Measurements from ENCODE around the gene PCDH15. TPM values are rescaled to one million over a fixed set of nuclear protein-coding genes. Genes with fewer than 3 reads are reported as not detected.

The PCDH15 gene
- polyA plus RNA-seq, 1 experiment, result not detected

DNA sequence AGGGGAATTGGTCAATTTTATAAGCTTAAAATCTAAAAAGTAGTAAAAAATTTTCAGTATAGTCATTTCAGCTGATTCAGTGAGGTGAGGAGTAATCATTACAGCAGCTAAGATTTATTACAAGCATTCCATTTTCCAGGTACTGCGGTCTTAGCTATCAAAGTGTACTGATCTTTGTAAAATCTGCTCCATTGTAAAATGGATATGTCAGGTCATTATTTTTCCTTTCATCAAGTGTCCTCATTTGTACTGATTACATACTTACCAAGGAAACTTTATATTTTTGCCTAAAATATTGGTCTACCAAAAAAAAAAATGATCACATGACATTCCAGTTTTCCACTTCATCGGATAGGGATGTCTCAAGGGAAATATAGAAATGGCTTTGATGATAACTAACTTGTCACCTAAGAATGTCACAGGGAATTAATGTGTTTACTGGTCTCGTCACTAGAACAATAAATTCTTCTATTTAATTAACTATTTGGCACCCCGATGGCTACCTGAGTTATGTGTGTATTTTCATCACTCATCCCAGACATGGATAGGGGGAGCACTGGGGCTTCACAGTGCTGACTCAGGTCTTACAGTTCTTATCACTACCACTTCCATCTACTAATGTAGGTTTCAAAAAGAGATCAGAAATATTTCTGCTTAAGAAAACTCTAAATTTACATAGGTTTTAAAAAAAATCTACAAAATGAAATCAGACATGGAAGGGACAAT lies 948.4 kb downstream of the PCDH15 start:
- TF ChIP-seq, protein P1, sequence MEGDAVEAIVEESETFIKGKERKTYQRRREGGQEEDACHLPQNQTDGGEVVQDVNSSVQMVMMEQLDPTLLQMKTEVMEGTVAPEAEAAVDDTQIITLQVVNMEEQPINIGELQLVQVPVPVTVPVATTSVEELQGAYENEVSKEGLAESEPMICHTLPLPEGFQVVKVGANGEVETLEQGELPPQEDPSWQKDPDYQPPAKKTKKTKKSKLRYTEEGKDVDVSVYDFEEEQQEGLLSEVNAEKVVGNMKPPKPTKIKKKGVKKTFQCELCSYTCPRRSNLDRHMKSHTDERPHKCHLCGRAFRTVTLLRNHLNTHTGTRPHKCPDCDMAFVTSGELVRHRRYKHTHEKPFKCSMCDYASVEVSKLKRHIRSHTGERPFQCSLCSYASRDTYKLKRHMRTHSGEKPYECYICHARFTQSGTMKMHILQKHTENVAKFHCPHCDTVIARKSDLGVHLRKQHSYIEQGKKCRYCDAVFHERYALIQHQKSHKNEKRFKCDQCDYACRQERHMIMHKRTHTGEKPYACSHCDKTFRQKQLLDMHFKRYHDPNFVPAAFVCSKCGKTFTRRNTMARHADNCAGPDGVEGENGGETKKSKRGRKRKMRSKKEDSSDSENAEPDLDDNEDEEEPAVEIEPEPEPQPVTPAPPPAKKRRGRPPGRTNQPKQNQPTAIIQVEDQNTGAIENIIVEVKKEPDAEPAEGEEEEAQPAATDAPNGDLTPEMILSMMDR (IDR thresholded peaks at IDR 0.05; ENCODE audit: low read depth, low read length), result no peak
- CTCF ChIA-PET, result no interaction called here
- DNase-seq (ENCODE audit: low read depth, low spot score), result no peak
- Histone ChIP-seq H3K9me3 (ENCODE audit: control insufficient read depth, insufficient read depth, low read length) (no peaks in the 10 kb centered on the region), H3K27ac (ENCODE audit: low read depth, low read length) (no peak overlapping the region), H3K27me3 (ENCODE audit: control insufficient read depth, insufficient read depth, low read length) (no peaks in the 10 kb centered on the region), H3K4me3 (ENCODE audit: low read depth, low read length) (no peak overlapping the region)
- POLR2A ChIA-PET, result no interaction called here

DNA sequence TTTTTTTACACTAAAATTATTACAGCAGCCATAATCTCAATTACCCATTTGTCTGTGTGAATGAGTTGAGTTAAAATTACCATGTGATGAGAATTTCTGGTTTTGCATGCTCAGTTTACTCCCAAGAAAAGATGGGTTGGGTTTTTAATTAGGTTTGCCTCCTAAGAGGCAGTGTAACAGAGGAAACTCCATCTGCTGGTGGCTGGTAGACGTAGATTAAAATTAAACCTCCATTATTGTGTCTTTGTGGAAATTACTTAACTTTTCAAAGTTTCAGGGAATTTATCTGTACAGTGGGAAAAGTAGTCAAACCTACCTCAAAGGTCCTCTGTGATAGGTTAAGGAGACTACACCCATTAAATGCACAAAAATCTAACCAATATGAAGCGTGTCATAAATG lies 954.2 kb downstream of the PCDH15 start:
- TF ChIP-seq, protein P1 (IDR thresholded peaks at IDR 0.05; ENCODE audit: low read depth, low read length), result peak; percentile 25
- no peaks in the 10 kb centered on the region for H3K9me3 ChIP-seq (ENCODE audit: control insufficient read depth, insufficient read depth, low read length)
- no peaks in the 10 kb centered on the region for H3K27me3 ChIP-seq (ENCODE audit: control insufficient read depth, insufficient read depth, low read length)
- ChIA-PET CTCF (no interaction called here), POLR2A (no interaction called here)
- H3K27ac ChIP-seq (ENCODE audit: low read depth, low read length), result no peak overlapping the region
- no peak overlapping the region for H3K4me3 ChIP-seq (ENCODE audit: low read depth, low read length)
- DNase-seq (ENCODE audit: low read depth, low spot score), result no peak

DNA sequence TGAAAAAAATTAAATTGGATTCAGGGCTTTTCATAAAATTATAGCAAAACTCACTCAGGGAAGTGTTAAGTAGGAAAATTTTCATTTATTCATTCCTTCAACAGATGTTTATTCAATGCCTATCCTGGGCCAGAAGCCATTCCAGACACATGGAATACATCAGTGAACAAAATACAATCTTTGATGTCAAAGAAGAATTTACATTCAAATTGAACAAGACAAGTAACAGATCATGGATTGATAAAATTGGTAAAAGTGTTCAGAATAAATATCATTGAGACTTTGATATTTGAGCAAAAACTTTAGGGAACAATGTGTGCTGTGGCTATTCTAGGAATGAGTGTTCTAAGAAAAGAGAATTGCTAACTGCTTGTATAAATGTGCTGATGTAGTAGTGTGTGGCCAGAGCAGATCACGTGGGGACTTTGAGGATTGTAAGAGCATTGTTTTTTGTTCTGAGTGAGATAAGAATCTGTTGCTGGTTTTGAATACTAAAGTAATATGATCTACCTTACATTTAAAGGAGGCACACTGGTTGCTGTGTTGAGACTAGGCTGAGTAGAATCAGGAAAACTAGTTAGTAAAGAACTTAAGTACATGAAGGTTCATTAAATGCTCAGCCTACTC lies 957.2 kb downstream of the PCDH15 start:
- Histone ChIP-seq H3K9me3 (ENCODE audit: control insufficient read depth, insufficient read depth, low read length) (no peaks in the 10 kb centered on the region), H3K27ac (ENCODE audit: low read depth, low read length) (no peak overlapping the region), H3K27me3 (ENCODE audit: control insufficient read depth, insufficient read depth, low read length) (no peaks in the 10 kb centered on the region), H3K4me3 (ENCODE audit: low read depth, low read length) (no peak overlapping the region)
- ChIA-PET CTCF (no interaction called here), POLR2A (no interaction called here)
- DNase-seq (ENCODE audit: low read depth, low spot score), result no peak
- TF ChIP-seq, protein P1 (IDR thresholded peaks at IDR 0.05; ENCODE audit: low read depth, low read length), result no peak

DNA sequence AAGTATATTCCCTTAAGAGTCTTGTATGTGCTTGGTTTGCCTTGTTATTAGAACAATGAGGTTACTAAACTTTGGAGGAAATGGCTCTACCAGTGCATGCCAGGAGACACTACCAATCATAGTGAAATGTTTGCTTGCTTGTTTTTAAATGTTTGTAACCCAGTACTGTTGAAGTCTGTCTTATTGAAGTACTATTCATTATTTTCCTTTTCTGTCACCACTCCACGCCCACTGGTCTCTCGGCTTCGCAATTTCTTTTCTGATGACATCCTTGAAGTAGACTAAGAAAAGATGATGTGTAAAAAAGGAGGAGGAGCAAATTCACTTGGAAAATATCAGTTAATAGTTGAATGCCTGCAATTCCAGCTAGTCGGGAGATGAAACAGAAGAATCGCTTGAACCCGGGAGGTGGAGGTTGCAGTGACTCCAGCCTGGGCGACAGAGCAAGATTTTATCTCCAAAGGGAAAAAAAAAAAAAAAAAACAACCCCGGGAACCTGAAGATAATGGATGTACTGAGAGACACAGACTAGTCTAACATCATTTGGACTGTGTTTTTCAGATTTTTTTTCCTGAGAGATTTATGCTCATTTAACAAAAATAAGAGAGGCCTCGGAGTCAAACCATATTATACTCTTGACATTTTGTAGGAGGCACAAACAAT lies 959.4 kb downstream of the PCDH15 start:
- ChIA-PET POLR2A (no interaction called here), CTCF (no interaction called here)
- Histone ChIP-seq H3K9me3 (ENCODE audit: control insufficient read depth, insufficient read depth, low read length) (no peaks in the 10 kb centered on the region), H3K27ac (ENCODE audit: low read depth, low read length) (no peak overlapping the region), H3K27me3 (ENCODE audit: control insufficient read depth, insufficient read depth, low read length) (no peaks in the 10 kb centered on the region), H3K4me3 (ENCODE audit: low read depth, low read length) (no peak overlapping the region)
- DNase-seq (ENCODE audit: low read depth, low spot score), result no peak
- TF ChIP-seq, protein P1 (IDR thresholded peaks at IDR 0.05; ENCODE audit: low read depth, low read length), result no peak

DNA sequence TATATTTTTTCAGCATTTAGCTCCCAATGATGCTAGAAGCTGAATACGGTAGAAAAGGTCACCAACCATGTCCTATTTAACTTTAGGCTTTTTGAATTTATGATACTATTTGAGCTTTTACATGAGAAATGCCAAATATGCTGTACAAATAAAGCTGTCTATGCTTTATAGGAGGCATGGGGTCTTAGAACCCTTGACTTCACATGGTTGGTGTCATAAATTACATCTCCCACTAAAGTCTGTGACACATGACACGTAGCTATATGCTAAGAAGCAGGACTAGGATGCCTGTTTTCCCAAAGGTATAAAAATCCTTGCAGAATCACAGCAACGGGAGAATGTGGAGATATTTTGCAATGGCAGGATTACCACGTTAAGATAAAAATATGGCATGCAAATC lies 960.4 kb downstream of the PCDH15 start:
- Histone ChIP-seq H3K9me3 (ENCODE audit: control insufficient read depth, insufficient read depth, low read length) (no peaks in the 10 kb centered on the region), H3K4me3 (ENCODE audit: low read depth, low read length) (no peak overlapping the region), H3K27me3 (ENCODE audit: control insufficient read depth, insufficient read depth, low read length) (no peaks in the 10 kb centered on the region), H3K27ac (ENCODE audit: low read depth, low read length) (no peak overlapping the region)
- ChIA-PET POLR2A (no interaction called here), CTCF (interaction anchor here (0.7 to 1.1 kb wide), 2 partner anchors 12 to 562 kb away, joined by 3 to 4 read pairs; no protein-coding TSS in a partner anchor)
- TF ChIP-seq, protein P1 (IDR thresholded peaks at IDR 0.05; ENCODE audit: low read depth, low read length), result no peak
- DNase-seq (ENCODE audit: low read depth, low spot score), result no peak

Measured in AG04450 (cell line).